COR-L47 (cell line): ENCODE measurements around the gene TCF7.

ENCODE experiments used
- DNase-seq: peaks from one replicate; lab custom pipeline; 2025; lab: John Stamatoyannopoulos, UW

The TCF7 gene

GRCh38 chr5:134090522-134090921 is 24.0 kb upstream of the TCF7 start:
- DNase-seq = no peak

- no peak for DNase-seq
Observed at GRCh38 chr5:134091626-134092121, 22.8 kb upstream of the TCF7 start.

- no peak for DNase-seq
Observed at GRCh38 chr5:134092875-134093274, 21.6 kb upstream of the TCF7 start.

GRCh38 chr5:134093351-134093750 is 21.1 kb upstream of the TCF7 start:
- no peak for DNase-seq

- no peak for DNase-seq
Observed at GRCh38 chr5:134095293-134095692, 19.2 kb upstream of the TCF7 start.

GRCh38 chr5:134095887-134096589 is 18.4 kb upstream of the TCF7 start:
- DNase-seq = no peak

- DNase-seq = peak; percentile 22
Observed at GRCh38 chr5:134097211-134097749, 17.2 kb upstream of the TCF7 start.

- DNase-seq = no peak
Observed at GRCh38 chr5:134098690-134099089, 15.8 kb upstream of the TCF7 start.

GRCh38 chr5:134099288-134099872 is 15.1 kb upstream of the TCF7 start:
- DNase-seq = no peak

- no peak for DNase-seq
Observed at GRCh38 chr5:134099939-134100282, 14.6 kb upstream of the TCF7 start.

GRCh38 chr5:134100283-134101091 is 14.0 kb upstream of the TCF7 start:
- no peak for DNase-seq

- no peak for DNase-seq
Observed at GRCh38 chr5:134101686-134102439, 12.6 kb upstream of the TCF7 start.

- DNase-seq = no peak
Observed at GRCh38 chr5:134103397-134103796, 11.1 kb upstream of the TCF7 start.

- no peak for DNase-seq
Observed at GRCh38 chr5:134103998-134104654, 10.4 kb upstream of the TCF7 start.

- DNase-seq = no peak
Observed at GRCh38 chr5:134106991-134107701, 7.3 kb upstream of the TCF7 start.

- no peak for DNase-seq
Observed at GRCh38 chr5:134107779-134108178, 6.7 kb upstream of the TCF7 start.

- peak; percentile 20 for DNase-seq
Observed at GRCh38 chr5:134110382-134110781, 4.1 kb upstream of the TCF7 start.

GRCh38 chr5:134111741-134112647 is 2.5 kb upstream of the TCF7 start:
- no peak for DNase-seq

- no peak for DNase-seq
Observed at GRCh38 chr5:134112726-134113362, 1.6 kb upstream of the TCF7 start.
